Neural cell (in vitro differentiated cells): Measurements from ENCODE around the gene UGT3A1. TPM values are rescaled to one million over a fixed set of nuclear protein-coding genes. Genes with fewer than 3 reads are reported as not detected.

ENCODE experiments used
- H2AFZ ChIP-seq: fragments of 200-600, 300-800 bp; sonication (generic), shearing (Covaris generic); 2 replicates; pipeline ENCODE4 v1.6.0; 2014; ENCODE audit warnings: low read depth, mild to moderate bottlenecking, antibody characterized with exemption, low read length, moderate library complexity
- H3F3A ChIP-seq: fragments of 200-600 bp; shearing (Covaris generic); 2 replicates; pipeline ENCODE4 v1.6.1; 2016; ENCODE audit warnings: mild to moderate bottlenecking, moderate library complexity, mixed read lengths, antibody characterized with exemption, low read length; ENCODE audit not compliant: insufficient read depth, poor library complexity, severe bottlenecking
- H3K27ac ChIP-seq: fragments of 200-600, 300-800 bp; sonication (generic), shearing (Covaris generic); 2 replicates; pipeline ENCODE4 v1.5.1; 2014; ENCODE audit warnings: mild to moderate bottlenecking, low read length, moderate library complexity
- H3K27me3 ChIP-seq: fragments of 300-800, 200-600 bp; sonication (generic), shearing (Covaris generic); 2 replicates; pipeline ENCODE4 v1.6.0; 2014; ENCODE audit warnings: mild to moderate bottlenecking, low read depth, low read length, moderate library complexity; ENCODE audit not compliant: insufficient read depth
- H3K36me3 ChIP-seq: fragments of 300-800, 200-600 bp; sonication (generic), shearing (Covaris generic); 2 replicates; pipeline ENCODE4 v1.5.1; 2014; ENCODE audit warnings: mild to moderate bottlenecking, antibody characterized with exemption, low read length, moderate library complexity; ENCODE audit not compliant: insufficient read depth
- H3K4me2 ChIP-seq: fragments of 300-800, 200-600 bp; sonication (generic), shearing (Covaris generic); 2 replicates; pipeline ENCODE4 v1.6.0; 2014; ENCODE audit warnings: mild to moderate bottlenecking, low read length
- H3K4me3 ChIP-seq: fragments of 300-800, 200-600 bp; sonication (generic), shearing (Covaris generic); 2 replicates; pipeline ENCODE4 v1.5.1; 2014; ENCODE audit warnings: mild to moderate bottlenecking, low read length, moderate library complexity
- H3K79me2 ChIP-seq: fragments of 200-600 bp; shearing (Covaris generic); replicated peaks from 2 replicates; pipeline ENCODE4 v1.6.0; 2014; ENCODE audit warnings: mild to moderate bottlenecking, low read length, moderate library complexity; ENCODE audit not compliant: insufficient read depth
- H3K9ac ChIP-seq: fragments of 300-800, 200-600 bp; sonication (generic), shearing (Covaris generic); 2 replicates; pipeline ENCODE4 v1.6.1; 2016; ENCODE audit warnings: mild to moderate bottlenecking, low read length, mixed read lengths
- H3K9me2 ChIP-seq: fragments of 200-600 bp; shearing (Covaris generic); 2 replicates; pipeline ENCODE4 v1.6.1; 2016; ENCODE audit warnings: mild to moderate bottlenecking, low read length, mixed read lengths; ENCODE audit not compliant: insufficient read depth
- H3K9me3 ChIP-seq: fragments of 200-600, 300-800 bp; sonication (generic), shearing (Covaris generic); 2 replicates; pipeline ENCODE4 v1.6.1; 2016; ENCODE audit warnings: mild to moderate bottlenecking, mixed run types, low read length, moderate library complexity, mixed read lengths
- H4K20me1 ChIP-seq: fragments of 200-600 bp; shearing (Covaris generic); 2 replicates; pipeline ENCODE4 v1.6.1; 2016; ENCODE audit warnings: mild to moderate bottlenecking, mixed run types; ENCODE audit not compliant: insufficient read depth
- CTCF ChIP-seq: fragments of 450-650 bp; IDR thresholded peaks from 2 replicates; pipeline ENCODE4 v1.5.1; 2014; ENCODE audit warnings: antibody characterized with exemption, mild to moderate bottlenecking, moderate library complexity; ENCODE audit not compliant: poor library complexity, severe bottlenecking
- EP300 ChIP-seq: fragments of 450-650 bp; conservative IDR thresholded peaks from 2 replicates; pipeline ENCODE4 v1.6.1; 2014; ENCODE audit warnings: antibody characterized with exemption, mild to moderate bottlenecking, moderate library complexity; ENCODE audit not compliant: poor library complexity, severe bottlenecking
- EZH2 ChIP-seq: fragments of 200-600, 300-800 bp; shearing (Covaris generic), sonication (generic); IDR thresholded peaks from 2 replicates; pipeline ENCODE4 v1.6.1; 2014; ENCODE audit warnings: antibody characterized with exemption, low read length, borderline replicate concordance, mild to moderate bottlenecking; ENCODE audit not compliant: insufficient read depth, poor library complexity, severe bottlenecking
- MXI1 ChIP-seq: fragments of 450-650 bp; conservative IDR thresholded peaks from 2 replicates; pipeline ENCODE4 v1.6.1; 2014; ENCODE audit warnings: antibody characterized with exemption, mild to moderate bottlenecking; ENCODE audit not compliant: poor library complexity, severe bottlenecking
- POLR2AphosphoS5 ChIP-seq: IDR thresholded peaks from 2 replicates; pipeline ENCODE4 v1.6.1; 2012
- RAD21 ChIP-seq: fragments of 450-650 bp; conservative IDR thresholded peaks from 2 replicates; pipeline ENCODE4 v1.6.1; 2014; ENCODE audit warnings: antibody characterized with exemption, mild to moderate bottlenecking, moderate library complexity
- REST ChIP-seq: IDR thresholded peaks from 2 replicates; pipeline ENCODE4 v1.6.1; 2012; ENCODE audit warnings: borderline replicate concordance
- SMC3 ChIP-seq: fragments of 450-650 bp; conservative IDR thresholded peaks from 2 replicates; pipeline ENCODE4 v1.6.1; 2014; ENCODE audit warnings: antibody characterized with exemption, mild to moderate bottlenecking, moderate library complexity; ENCODE audit not compliant: poor library complexity
- TAF1 ChIP-seq: IDR thresholded peaks from 2 replicates; pipeline ENCODE4 v1.6.1; 2012; ENCODE audit warnings: low read depth
- polyA plus RNA-seq: library from polyadenylated mRNA; depleted of rRNA; stranded (reverse); fragments of >200 nt; gene quantifications from 2 replicates; pipeline ENCODE4 v1.2.3, GENCODE V29; 2014

The UGT3A1 gene
- polyA plus RNA-seq, 1 donor from 2014 or later, result not detected

- Histone ChIP-seq H3K4me3 (no peak overlapping the region), H3F3A (no peaks in the 10 kb centered on the region), H2AFZ (no peak overlapping the region), H4K20me1 (no peaks in the 10 kb centered on the region), H3K27me3 (no peaks in the 10 kb centered on the region), H3K9ac (no peak overlapping the region), H3K79me2 (no peaks in the 10 kb centered on the region), H3K9me3 (no peaks in the 10 kb centered on the region), H3K9me2 (no peaks in the 10 kb centered on the region), H3K4me2 (no peak overlapping the region), H3K36me3 (no peaks in the 10 kb centered on the region), H3K27ac (no peak overlapping the region)
- no peak for TF ChIP-seq POLR2AphosphoS5
- TF ChIP-seq MXI1, result no peak
- no peak for TF ChIP-seq EZH2
Observed at GRCh38 chr5:36001032-36001431, 9.8 kb upstream of the UGT3A1 start.

- Histone ChIP-seq H3K4me2 (no peak overlapping the region), H3K79me2 (no peaks in the 10 kb centered on the region), H2AFZ (no peak overlapping the region), H3K27ac (no peak overlapping the region), H4K20me1 (no peaks in the 10 kb centered on the region), H3K4me3 (no peak overlapping the region), H3K36me3 (no peaks in the 10 kb centered on the region), H3F3A (no peaks in the 10 kb centered on the region), H3K27me3 (no peaks in the 10 kb centered on the region), H3K9ac (no peak overlapping the region), H3K9me3 (no peaks in the 10 kb centered on the region), H3K9me2 (no peaks in the 10 kb centered on the region)
- TF ChIP-seq MXI1, result no peak
- no peak for TF ChIP-seq CTCF
- TF ChIP-seq REST, result no peak
- no peak for TF ChIP-seq EP300
- TF ChIP-seq SMC3, result no peak
- no peak for TF ChIP-seq EZH2
- no peak for TF ChIP-seq TAF1
- TF ChIP-seq RAD21, result no peak
- no peak for TF ChIP-seq POLR2AphosphoS5
Observed at GRCh38 chr5:35999547-35999946, 8.4 kb upstream of the UGT3A1 start.

- Histone ChIP-seq H3K4me3 (no peak overlapping the region), H3K36me3 (no peaks in the 10 kb centered on the region), H3K79me2 (no peaks in the 10 kb centered on the region), H3K27me3 (peaks cover 4% of the 10 kb centered on the region), H3K9me2 (no peaks in the 10 kb centered on the region), H2AFZ (no peak overlapping the region), H3K4me2 (no peak overlapping the region), H4K20me1 (no peaks in the 10 kb centered on the region), H3K27ac (no peak overlapping the region), H3K9ac (no peak overlapping the region), H3K9me3 (no peaks in the 10 kb centered on the region), H3F3A (no peaks in the 10 kb centered on the region)
- TF ChIP-seq POLR2AphosphoS5 (no peak), SMC3 (no peak), TAF1 (no peak), RAD21 (no peak)
Observed at GRCh38 chr5:35996076-35996475, 4.9 kb upstream of the UGT3A1 start.
